IMR-90 (cell line): ENCODE results near the gene PRPSAP1. TPM values are rescaled to one million over a fixed set of nuclear protein-coding genes. Genes with fewer than 3 reads are reported as not detected.

Source experiments
- ATAC-seq: fragments of 200-7000 bp; cut with Tn5 transposase; 2 replicates; pipeline ENCODE4 v1.9.1; 2020; ENCODE audit warnings: low read depth, mild to moderate bottlenecking, moderate library complexity
- BruUV-seq: library from RNA; stranded (reverse); fragments of 400-500 nt; replicated peaks from 2 replicates; lab custom pipeline; 2021; lab: Mats Ljungman, UMichigan
- CTCF ChIA-PET: fragments of 300-600 bp; formaldehyde crosslinking; extraction: SDS; loops from one replicate; lab custom pipeline; 2021; ENCODE audit warnings: antibody characterized with exemption; lab: Yijun Ruan, JAX
- POLR2A ChIA-PET: fragments of 300-600 bp; sonication (Branson Sonifier 250); formaldehyde crosslinking; loops from one replicate; lab custom pipeline; 2022; ENCODE audit warnings: antibody characterized with exemption; ENCODE audit not compliant: unreplicated experiment; lab: Charles Lee
- DNase-seq: peaks from one replicate; pipeline ENCODE4 v3.0.0; 2013
- H2AFZ ChIP-seq: replicated peaks from 2 replicates; pipeline ENCODE3; 2013; ENCODE audit warnings: low read length, mild to moderate bottlenecking; ENCODE audit not compliant: poor library complexity
- H2AK5ac ChIP-seq: 2 replicates; pipeline ENCODE4 v1.6.1; 2013; ENCODE audit warnings: low read depth, low read length, inconsistent platforms
- H2AK9ac ChIP-seq: replicated peaks from 2 replicates; pipeline ENCODE3; 2013; ENCODE audit warnings: mild to moderate bottlenecking, low read depth, low read length, moderate library complexity; ENCODE audit not compliant: poor library complexity
- H2BK120ac ChIP-seq: 2 replicates; pipeline ENCODE4 v1.6.1; 2013; ENCODE audit warnings: low read depth, low read length, inconsistent platforms
- H2BK15ac ChIP-seq: 3 replicates; pipeline ENCODE4 v1.6.1; 2013; ENCODE audit warnings: low read depth, low read length, inconsistent platforms
- H2BK20ac ChIP-seq: 2 replicates; pipeline ENCODE4 v1.6.1; 2013; ENCODE audit warnings: low read depth, mild to moderate bottlenecking, inconsistent platforms, low read length, moderate library complexity
- H2BK5ac ChIP-seq: 2 replicates; pipeline ENCODE4 v1.6.1; 2013; ENCODE audit warnings: mild to moderate bottlenecking, low read depth, low read length, inconsistent platforms; ENCODE audit not compliant: poor library complexity, severe bottlenecking
- H3K14ac ChIP-seq: replicated peaks from 2 replicates; pipeline ENCODE4 v1.6.1; 2013; ENCODE audit warnings: low read depth, low read length, inconsistent platforms
- H3K18ac ChIP-seq: 2 replicates; pipeline ENCODE4 v1.6.1; 2013; ENCODE audit warnings: low read depth, low read length, control low read depth
- H3K23ac ChIP-seq: 2 replicates; pipeline ENCODE4 v1.6.1; 2013; ENCODE audit warnings: low read depth, low read length, inconsistent platforms
- H3K27ac ChIP-seq: 2 replicates; pipeline ENCODE4 v1.5.1; 2013; ENCODE audit warnings: mild to moderate bottlenecking, control low read depth, low read length; ENCODE audit not compliant: insufficient read depth
- H3K27me3 ChIP-seq: 2 replicates; pipeline ENCODE4 v1.6.1; 2013; ENCODE audit warnings: low read length; ENCODE audit not compliant: control insufficient read depth, insufficient read depth
- H3K36me3 ChIP-seq: 2 replicates; pipeline ENCODE4 v1.6.1; 2013; ENCODE audit warnings: low read length, mixed read lengths; ENCODE audit not compliant: control insufficient read depth, insufficient read depth
- H3K4ac ChIP-seq: 2 replicates; pipeline ENCODE4 v1.6.1; 2013; ENCODE audit warnings: low read depth, low read length, inconsistent platforms
- H3K4me1 ChIP-seq: 2 replicates; pipeline ENCODE4 v1.6.1; 2013; ENCODE audit warnings: low read length, mixed read lengths; ENCODE audit not compliant: control insufficient read depth, insufficient read depth
- H3K4me2 ChIP-seq: 2 replicates; pipeline ENCODE4 v1.6.1; 2013; ENCODE audit warnings: low read depth, mild to moderate bottlenecking, control low read depth, low read length, moderate library complexity
- H3K4me3 ChIP-seq: 2 replicates; pipeline ENCODE4 v1.5.1; 2013; ENCODE audit warnings: low read depth, mild to moderate bottlenecking, control low read depth, low read length, moderate library complexity; ENCODE audit not compliant: insufficient read depth
- H3K56ac ChIP-seq: 2 replicates; pipeline ENCODE4 v1.6.1; 2013; ENCODE audit warnings: low read length, inconsistent platforms; ENCODE audit not compliant: insufficient read depth; ENCODE audit errors: extremely low read depth
- H3K79me1 ChIP-seq, 2 experiments: 2 replicates each; pipeline ENCODE4 v1.6.1; 2013; ENCODE audit warnings: low read length in 2 of 2, inconsistent platforms in 1 of 2, low read depth in 1 of 2
- H3K9ac ChIP-seq: 2 replicates; pipeline ENCODE4 v1.6.1; 2013; ENCODE audit warnings: low read depth, low read length, control low read depth
- H3K9me1 ChIP-seq: 2 replicates; pipeline ENCODE4 v1.6.1; 2013; ENCODE audit warnings: low read length, inconsistent platforms; ENCODE audit not compliant: insufficient read depth
- H3K9me3 ChIP-seq: 2 replicates; pipeline ENCODE4 v1.6.1; 2013; ENCODE audit warnings: low read length; ENCODE audit not compliant: control insufficient read depth, insufficient read depth
- H4K20me1 ChIP-seq: 2 replicates; pipeline ENCODE4 v1.6.1; 2013; ENCODE audit warnings: low read length, inconsistent platforms; ENCODE audit not compliant: insufficient read depth
- H4K5ac ChIP-seq: 2 replicates; pipeline ENCODE4 v1.6.1; 2013; ENCODE audit warnings: mild to moderate bottlenecking, low read depth, low read length, control low read depth
- H4K8ac ChIP-seq, 2 experiments: 2 replicates each; pipeline ENCODE4 v1.6.1; 2013; ENCODE audit warnings: low read depth in 2 of 2, low read length in 2 of 2, control low read depth in 1 of 2, inconsistent platforms in 1 of 2
- H4K91ac ChIP-seq: 2 replicates; pipeline ENCODE4 v1.6.1; 2013; ENCODE audit warnings: low read depth, low read length, inconsistent platforms; ENCODE audit not compliant: insufficient read depth
- BHLHE40 ChIP-seq: fragments of 150-350 bp; IDR thresholded peaks from 2 replicates; pipeline ENCODE4 v1.6.1; 2016; ENCODE audit warnings: mild to moderate bottlenecking, low read depth, low read length
- CEBPB ChIP-seq: IDR thresholded peaks from 2 replicates; pipeline ENCODE4 v1.6.1; 2012; ENCODE audit warnings: low read depth, low read length, improper control_type of control experiment
- CTCF ChIP-seq: conservative IDR thresholded peaks from 2 replicates; pipeline ENCODE4 v1.5.1; 2012; ENCODE audit warnings: mild to moderate bottlenecking, low read depth, low read length, improper control_type of control experiment
- FOS ChIP-seq: fragments of 150-350 bp; IDR thresholded peaks from 2 replicates; pipeline ENCODE4 v1.6.1; 2016; ENCODE audit warnings: low read depth, low read length
- MAFK ChIP-seq: IDR thresholded peaks from 2 replicates; pipeline ENCODE4 v1.6.1; 2012; ENCODE audit warnings: low read depth, low read length, improper control_type of control experiment
- MAZ ChIP-seq: IDR thresholded peaks from 2 replicates; pipeline ENCODE4 v1.6.1; 2012; ENCODE audit warnings: low read depth, mild to moderate bottlenecking, low read length, improper control_type of control experiment, moderate library complexity, borderline replicate concordance
- NFE2L2 ChIP-seq: fragments of 150-350 bp; IDR thresholded peaks from 2 replicates; pipeline ENCODE4 v1.6.1; 2016; ENCODE audit warnings: low read depth, mild to moderate bottlenecking, low read length
- WGBS, 2 experiments: methylation state at CpG; one replicate each; pipeline versions ENCODE4 v1.1.5 to v1.1.7; 2013; ENCODE audit warnings: missing lambda C conversion rate in 2 of 2; ENCODE audit not compliant: insufficient read length in 1 of 2; ENCODE audit errors: extremely low coverage in 2 of 2; 5-methylcytosine and 5-hydroxymethylcytosine counted together
- dilution Hi-C: fragments of 300-500 bp; cut with HindIII; formaldehyde crosslinking; loops from one replicate; pipeline ENCODE4 v1.14.3; 2018; ENCODE audit warnings: low sequenced_read_pairs; ENCODE audit not compliant: unreplicated experiment
- in situ Hi-C: fragments of 300-500 bp; cut with MboI; formaldehyde crosslinking; loops from 3 replicates; pipeline ENCODE4 v1.14.3; 2019; ENCODE audit warnings: low sequenced_read_pairs, inconsistent platforms, mixed read lengths
- intact Hi-C: fragments of 100-400 bp; cut with micrococcal nuclease; formaldehyde crosslinking; loops from 2 replicates; pipeline ENCODE4 v1.10.0; 2022
- polyA plus RNA-seq, 3 experiments: library from polyadenylated mRNA; depleted of rRNA; stranded (reverse); fragments of >200 nt; gene quantifications; 2 replicates each; pipeline ENCODE4 v1.2.3, GENCODE V29; 2012; ENCODE audit warnings: low replicate concordance in 1 of 3
- total RNA-seq: library from RNA; depleted of rRNA; stranded (reverse); fragments of >200 nt; gene quantifications from 2 replicates; pipeline ENCODE4 v1.2.3, GENCODE V29; 2012

Gene PRPSAP1
- total and polyA plus RNA-seq, 2 of the 4 experiments (the other 2 are of a cell fraction): 34.4 to 48.6 TPM

GRCh38 chr17:76371656-76372628, 18.2 kb upstream of the PRPSAP1 start:
- peaks cover 25% of the 10 kb centered on the region for H3K4me1 ChIP-seq
- 34% methylated on average over 5 of the region's 16 CpGs; no CpG with 5 or more reads in 1 of the 2 experiments for WGBS, 2 experiments
- peak overlapping the region; percentile 3 for H2AFZ ChIP-seq
- H3K79me1 ChIP-seq: peaks cover 4 to 34% of the 10 kb centered on the region in 2 experiments; a peak in 2 of 4 replicates
- peak overlapping the region; percentile 71 for H3K14ac ChIP-seq
- DNase-seq: peak; percentile 100
- peak overlapping the region; percentile 99 for H2BK5ac ChIP-seq
- peak overlapping the region; percentile 46; the same call in 1 of the 2 replicates for H3K4me2 ChIP-seq
- CTCF ChIA-PET: no interaction called here
- peak overlapping the region; percentile 90 for H2BK15ac ChIP-seq
- no peak overlapping the region for H3K4me3 ChIP-seq
- peak overlapping the region; percentile 87 for H4K91ac ChIP-seq
- peak overlapping the region; percentile 80 for H3K18ac ChIP-seq
- ATAC-seq: peak; percentile 63
- peaks cover 3% of the 10 kb centered on the region; the same call in 1 of the 2 replicates for H4K20me1 ChIP-seq
- no peaks in the 10 kb centered on the region for H3K9me3 ChIP-seq
- H2BK20ac ChIP-seq: peak overlapping the region; percentile 79
- peak overlapping the region; percentile 58 to 76 for H4K8ac ChIP-seq
- dilution Hi-C loops (no loop called here), intact Hi-C loops (loop anchor here (2.0 kb wide), 1 partner anchor 13 kb away; the partner anchor contains the start of gene SPHK1), in situ Hi-C loops (no loop called here)
- no peaks in the 10 kb centered on the region for H3K36me3 ChIP-seq
- H3K27ac ChIP-seq: peak overlapping the region; percentile 80
- H4K5ac ChIP-seq: peak overlapping the region; percentile 88
- TF ChIP-seq CEBPB (peak; percentile 93), BHLHE40 (peak; percentile 71), NFE2L2 (peak; percentile 35), FOS (peak; percentile 93; the same call in 1 of the 2 replicates), CTCF (no peak), MAZ (no peak; the same call in 1 of the 2 replicates), MAFK (peak; percentile 93)
- POLR2A ChIA-PET: interaction anchor here (0.5 kb wide), 1 partner anchor 522 kb away, joined by 3 read pairs; no protein-coding TSS in a partner anchor
- no TSS peak for BruUV-seq
- H3K9ac ChIP-seq: no peak overlapping the region
- peaks cover 20% of the 10 kb centered on the region for H3K9me1 ChIP-seq
- H2BK120ac ChIP-seq: peak overlapping the region; percentile 86
- no peak overlapping the region for H2AK9ac ChIP-seq
- H3K56ac ChIP-seq: peak overlapping the region; percentile 56; the same call in 1 of the 2 replicates
- H3K23ac ChIP-seq: peak overlapping the region; percentile 76; the same call in 1 of the 2 replicates
- peak overlapping the region; percentile 92 for H2AK5ac ChIP-seq
- peak overlapping the region; percentile 89 for H3K4ac ChIP-seq
- H3K27me3 ChIP-seq: no peaks in the 10 kb centered on the region
